Spleen (tissue), 7 donors: ENCODE measurements around the gene DMBT1.

Experiments used
- POLR2A ChIP-seq, 3 donors: fragments of 450-650 bp; IDR thresholded peaks; one replicate each; pipeline ENCODE4 v1.5.1; 2017; ENCODE audit warnings: antibody characterized with exemption in 3 of 3, mild to moderate bottlenecking in 1 of 3
- POLR2AphosphoS5 ChIP-seq, 3 donors: sonication (generic); formaldehyde crosslinking; IDR thresholded peaks; one replicate each; pipeline ENCODE4 v1.5.1; 2017; ENCODE audit warnings: antibody characterized with exemption in 3 of 3
- TF ChIP-seq, protein P1 (sequence below), 11 experiments: fragments of 200-600 bp in 7 of 11; fragments of 450-650 bp in 4 of 11; sonication (generic) in 4 of 11; IDR thresholded peaks in 8 of 11; conservative IDR thresholded peaks in 3 of 11; 1 replicate in 7 of 11; 2 replicates in 4 of 11; pipeline versions ENCODE4 v1.4.0 to v1.8.0; 2016 to 2021; ENCODE audit warnings: antibody characterized with exemption in 11 of 11, inconsistent platforms in 4 of 11, mild to moderate bottlenecking in 1 of 11
- donor health status: DM: no; HTN: no; CAD: no; lungs with moderate emphysema.
- donor health status: DM: no; HTN: no; CAD: no.
- donor health status: DM: no; HTN: no; CAD: no.

- TF ChIP-seq, protein P1, sequence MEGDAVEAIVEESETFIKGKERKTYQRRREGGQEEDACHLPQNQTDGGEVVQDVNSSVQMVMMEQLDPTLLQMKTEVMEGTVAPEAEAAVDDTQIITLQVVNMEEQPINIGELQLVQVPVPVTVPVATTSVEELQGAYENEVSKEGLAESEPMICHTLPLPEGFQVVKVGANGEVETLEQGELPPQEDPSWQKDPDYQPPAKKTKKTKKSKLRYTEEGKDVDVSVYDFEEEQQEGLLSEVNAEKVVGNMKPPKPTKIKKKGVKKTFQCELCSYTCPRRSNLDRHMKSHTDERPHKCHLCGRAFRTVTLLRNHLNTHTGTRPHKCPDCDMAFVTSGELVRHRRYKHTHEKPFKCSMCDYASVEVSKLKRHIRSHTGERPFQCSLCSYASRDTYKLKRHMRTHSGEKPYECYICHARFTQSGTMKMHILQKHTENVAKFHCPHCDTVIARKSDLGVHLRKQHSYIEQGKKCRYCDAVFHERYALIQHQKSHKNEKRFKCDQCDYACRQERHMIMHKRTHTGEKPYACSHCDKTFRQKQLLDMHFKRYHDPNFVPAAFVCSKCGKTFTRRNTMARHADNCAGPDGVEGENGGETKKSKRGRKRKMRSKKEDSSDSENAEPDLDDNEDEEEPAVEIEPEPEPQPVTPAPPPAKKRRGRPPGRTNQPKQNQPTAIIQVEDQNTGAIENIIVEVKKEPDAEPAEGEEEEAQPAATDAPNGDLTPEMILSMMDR (IDR thresholded peaks at IDR 0.05 in 8 of 11, conservative IDR thresholded peaks at IDR 0.05 in 3 of 11) = no peak
- TF ChIP-seq POLR2A (IDR thresholded peaks at IDR 0.05) (no peak), POLR2AphosphoS5 (IDR thresholded peaks at IDR 0.05) (no peak)
Observed at GRCh38 chr10:122665946-122666345, 105.4 kb downstream of the DMBT1 start.
